NCI-H2171 treated with DMSO at 0.1 percent for 48 hours (cell line): ENCODE data around the gene PDLIM3.
"Not testable (repeated sequence)": the region's sequence is repeated elsewhere in the genome, so short reads cannot be mapped to it uniquely, and the experiment has no call there.

Experiments used
- DNase-seq: peaks from one replicate; lab custom pipeline; 2025; lab: John Stamatoyannopoulos, UW

The PDLIM3 gene

GRCh38 chr4:185552254-185552653 lies 16.9 kb upstream of the PDLIM3 start:
- DNase-seq = no peak

GRCh38 chr4:185550933-185551332 lies 15.6 kb upstream of the PDLIM3 start:
- DNase-seq = no peak

- DNase-seq = no peak
Measured at GRCh38 chr4:185549095-185549639, 13.9 kb upstream of the PDLIM3 start.

GRCh38 chr4:185548587-185548986 lies 13.3 kb upstream of the PDLIM3 start:
- no peak for DNase-seq

- DNase-seq = no peak
Measured at GRCh38 chr4:185546335-185546734, 11.0 kb upstream of the PDLIM3 start.

- no peak for DNase-seq
Measured at GRCh38 chr4:185542626-185543315, 7.5 kb upstream of the PDLIM3 start.

- no peak for DNase-seq
Measured at GRCh38 chr4:185541251-185541727, 6.0 kb upstream of the PDLIM3 start.

- DNase-seq = no peak
Measured at GRCh38 chr4:185540487-185541120, 5.3 kb upstream of the PDLIM3 start.

GRCh38 chr4:185540040-185540439 lies 4.7 kb upstream of the PDLIM3 start:
- DNase-seq = no peak

GRCh38 chr4:185538806-185539205 lies 3.5 kb upstream of the PDLIM3 start:
- DNase-seq = no peak

- no peak for DNase-seq
Measured at GRCh38 chr4:185536411-185536709, 1.1 kb upstream of the PDLIM3 start.

- DNase-seq = peak; percentile 53
Measured at GRCh38 chr4:185535612-185536410, 504 bp upstream of the PDLIM3 start.

- no peak for DNase-seq
Measured at GRCh38 chr4:185534511-185534865, 819 bp downstream of the PDLIM3 start.

GRCh38 chr4:185532795-185533324 lies 2.4 kb downstream of the PDLIM3 start:
- peak; percentile 4 for DNase-seq

GRCh38 chr4:185532293-185532692 lies 3.0 kb downstream of the PDLIM3 start:
- no peak for DNase-seq

GRCh38 chr4:185531654-185532053 lies 3.7 kb downstream of the PDLIM3 start:
- not testable (repeated sequence) for DNase-seq

- DNase-seq = no peak
Measured at GRCh38 chr4:185529413-185529812, 5.9 kb downstream of the PDLIM3 start.

- peak; percentile 25 for DNase-seq
Measured at GRCh38 chr4:185524888-185525863, 10.1 kb downstream of the PDLIM3 start.

- DNase-seq = no peak
Measured at GRCh38 chr4:185523862-185524261, 11.4 kb downstream of the PDLIM3 start.

GRCh38 chr4:185522451-185522850 lies 12.9 kb downstream of the PDLIM3 start:
- DNase-seq = no peak

- no peak for DNase-seq
Measured at GRCh38 chr4:185520119-185520518, 15.2 kb downstream of the PDLIM3 start.
